ENCODE data around the gene CIAO3. TPM values are rescaled to one million over a fixed set of nuclear protein-coding genes. Genes with fewer than 3 reads are reported as not detected.

The CIAO3 gene
- total RNA-seq, 2 donors from 2014 or later = 23.3 to 25.5 TPM

GRCh38 chr16:772959-773358 lies 32.2 kb upstream of the CIAO3 start:
- no peak for DNase-seq (ENCODE audit: low spot score)
- no peaks in the 10 kb centered on the region for H3K27me3 ChIP-seq

DNA sequence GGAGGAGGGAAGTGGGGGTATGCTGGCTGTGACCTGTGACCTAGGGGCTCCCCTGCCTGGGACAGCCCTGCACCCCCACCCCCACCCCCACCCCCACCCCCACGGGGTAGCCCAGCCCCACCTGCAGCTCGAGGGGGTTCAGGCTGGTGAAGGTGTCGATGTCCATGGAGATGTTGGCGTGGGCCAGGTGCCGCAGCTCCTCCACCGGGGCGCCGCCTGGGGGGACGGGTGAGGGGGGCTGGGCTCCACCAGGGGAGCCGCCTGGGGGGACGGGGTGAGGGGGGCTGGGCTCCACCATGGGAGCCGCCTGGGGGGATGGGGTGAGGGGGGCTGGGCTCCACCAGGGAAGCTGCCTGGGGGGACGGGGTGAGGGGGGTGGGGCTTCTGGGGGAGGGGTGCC lies 29.6 kb upstream of the CIAO3 start:
- Histone ChIP-seq H3K27ac (no peak overlapping the region), H3K4me3 (no peak overlapping the region), H3K9me3 (no peaks in the 10 kb centered on the region), H3K4me1 (no peaks in the 10 kb centered on the region), H3K27me3 (no peaks in the 10 kb centered on the region), H3K36me3 (no peaks in the 10 kb centered on the region)
- TF ChIP-seq CTCF (IDR thresholded peaks at IDR 0.05) = no peak
- DNase-seq (ENCODE audit: low spot score) = no peak

More at GRCh38 chr16:772959-773358, 32.2 kb upstream of the CIAO3 start:
- Histone ChIP-seq H3K36me3 (no peaks in the 10 kb centered on the region), H3K4me3 (no peak overlapping the region), H3K4me1 (no peaks in the 10 kb centered on the region), H3K27ac (no peak overlapping the region), H3K9me3 (no peaks in the 10 kb centered on the region)
- no peak for TF ChIP-seq CTCF (IDR thresholded peaks at IDR 0.05)

DNA sequence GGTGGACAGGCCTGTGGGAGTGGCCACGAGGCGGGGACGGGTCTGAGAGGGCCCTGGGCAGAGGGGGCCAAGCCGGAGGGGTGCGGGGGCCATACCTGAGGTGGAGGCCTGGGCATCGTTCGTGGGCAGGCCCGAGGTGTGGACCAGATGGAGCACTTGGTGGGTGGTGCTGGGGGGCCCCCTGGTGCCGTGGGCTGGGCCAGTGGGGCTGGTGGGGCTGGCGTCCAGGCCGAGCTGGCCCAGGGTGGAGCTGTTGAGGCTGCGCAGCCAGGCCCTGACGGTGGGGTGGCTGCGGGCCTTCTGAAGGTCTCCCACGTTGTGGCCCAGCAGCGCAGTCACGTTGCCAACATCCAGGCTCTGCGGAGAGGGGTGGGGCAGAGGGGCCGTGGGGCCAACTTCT lies 29.1 kb upstream of the CIAO3 start:
- Histone ChIP-seq H3K4me3 (no peak overlapping the region), H3K27me3 (no peaks in the 10 kb centered on the region), H3K36me3 (no peaks in the 10 kb centered on the region), H3K27ac (no peak overlapping the region), H3K4me1 (no peaks in the 10 kb centered on the region), H3K9me3 (no peaks in the 10 kb centered on the region)
- TF ChIP-seq CTCF (IDR thresholded peaks at IDR 0.05) = no peak
- no peak for DNase-seq (ENCODE audit: low spot score)

DNA sequence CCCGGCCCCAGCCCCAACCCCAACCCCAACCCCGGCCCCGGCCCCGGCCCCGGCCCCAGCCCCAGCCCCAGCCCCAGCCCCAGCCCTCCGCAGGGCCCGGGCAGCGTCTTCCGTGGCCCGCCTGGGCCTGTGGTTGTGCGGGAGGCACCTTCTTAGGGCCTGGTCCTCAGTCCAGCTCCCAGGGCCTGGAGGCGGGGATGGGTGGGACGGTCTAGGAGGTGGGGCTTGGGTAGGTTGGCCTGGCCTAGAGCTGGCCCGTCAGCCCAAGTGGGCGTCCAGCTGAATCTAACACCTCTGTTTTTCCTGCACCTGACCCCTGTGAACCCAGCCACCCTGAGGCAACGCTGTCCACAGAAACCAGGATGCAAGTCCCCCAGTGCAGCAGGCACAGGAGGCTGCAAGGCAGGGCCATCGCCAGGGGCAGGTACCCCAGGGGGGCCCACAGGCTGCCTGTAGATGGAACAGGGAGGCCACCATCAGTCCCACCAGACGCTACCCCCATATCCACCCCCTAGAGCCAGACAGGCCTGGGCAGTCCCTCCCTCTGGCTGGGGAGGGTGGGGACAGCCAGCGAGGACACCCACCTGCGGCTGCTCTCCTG lies 28.5 kb upstream of the CIAO3 start:
- H3K4me3 ChIP-seq = no peak overlapping the region
- H3K27me3 ChIP-seq = no peaks in the 10 kb centered on the region
- no peak for TF ChIP-seq CTCF (IDR thresholded peaks at IDR 0.05)
- no peak for DNase-seq (ENCODE audit: low spot score)
- H3K36me3 ChIP-seq = no peaks in the 10 kb centered on the region
- no peaks in the 10 kb centered on the region for H3K4me1 ChIP-seq
- H3K27ac ChIP-seq = no peak overlapping the region
- H3K9me3 ChIP-seq = no peaks in the 10 kb centered on the region

GRCh38 chr16:768428-768827 lies 27.6 kb upstream of the CIAO3 start:
- Histone ChIP-seq H3K27me3 (no peaks in the 10 kb centered on the region), H3K4me3 (no peak overlapping the region), H3K4me1 (no peaks in the 10 kb centered on the region), H3K9me3 (no peaks in the 10 kb centered on the region), H3K36me3 (no peaks in the 10 kb centered on the region), H3K27ac (no peak overlapping the region)
- DNase-seq (ENCODE audit: low spot score) = no peak
- no peak for TF ChIP-seq CTCF (IDR thresholded peaks at IDR 0.05)

DNA sequence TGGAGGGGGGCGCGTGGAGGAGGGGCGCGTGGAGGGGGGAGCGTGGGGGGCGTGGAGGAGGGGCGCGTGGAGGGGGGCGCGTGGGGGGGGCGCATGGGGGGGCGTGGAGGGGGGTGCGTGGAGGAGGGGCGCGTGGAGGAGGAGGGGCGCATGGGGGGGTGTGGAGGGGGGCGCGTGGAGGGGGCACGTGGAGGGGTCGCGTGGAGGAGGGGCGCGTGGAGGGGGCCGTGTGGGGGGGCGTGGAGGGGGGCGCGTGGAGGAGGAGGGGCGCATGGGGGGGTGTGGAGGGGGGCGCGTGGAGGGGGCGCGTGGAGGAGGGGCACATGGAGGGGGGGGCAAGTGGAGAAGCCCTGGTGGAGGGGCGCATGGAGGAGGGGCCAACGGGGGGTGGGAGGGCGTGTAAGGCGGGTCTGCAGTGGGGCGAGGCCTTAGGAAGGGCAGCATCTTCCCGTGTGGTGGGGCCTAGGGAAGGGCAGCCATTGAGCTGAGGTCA lies 27.0 kb upstream of the CIAO3 start:
- no peak for DNase-seq (ENCODE audit: low spot score)
- Histone ChIP-seq H3K4me1 (no peaks in the 10 kb centered on the region), H3K4me3 (no peak overlapping the region), H3K36me3 (no peaks in the 10 kb centered on the region), H3K27ac (no peak overlapping the region), H3K27me3 (no peaks in the 10 kb centered on the region), H3K9me3 (no peaks in the 10 kb centered on the region)
- no peak for TF ChIP-seq CTCF (IDR thresholded peaks at IDR 0.05)
